Left lung (tissue), 14 donors: ENCODE results near the gene MICB. TPM values are rescaled to one million over a fixed set of nuclear protein-coding genes. Genes with fewer than 3 reads are reported as not detected.
A peak's percentile ranks its signal among the peaks of the same experiment; 100 is the strongest.
"Not testable (repeated sequence)": the region's sequence is repeated elsewhere in the genome, so short reads cannot be mapped to it uniquely, and the experiment has no call there.

Experiments used
- ATAC-seq: fragments of 200-7000 bp; cut with Tn5 transposase; one replicate; pipeline ENCODE4 v1.9.1; 2020; ENCODE audit warnings: moderate library complexity
- DNase-seq, 4 donors: peaks; one replicate each; pipeline ENCODE4 v3.0.0-alpha.2; 2013 to 2020
- H3K27ac ChIP-seq, 2 donors: fragments of 200-600 bp; sonication (generic) in 1 of 2; one replicate each; pipeline versions ENCODE4 v1.5.0 to v1.8.0; 2020 to 2021
- H3K27me3 ChIP-seq, 2 donors: fragments of 200-600 bp; sonication (generic) in 1 of 2; one replicate each; pipeline versions ENCODE4 v1.5.0 to v1.8.0; 2020 to 2021
- H3K36me3 ChIP-seq, 2 donors: fragments of 200-600 bp; sonication (generic) in 1 of 2; one replicate each; pipeline versions ENCODE4 v1.5.0 to v1.8.0; 2020 to 2021
- H3K4me1 ChIP-seq, 2 donors: fragments of 200-600 bp; one replicate each; pipeline ENCODE4 v1.8.0; 2021
- H3K4me3 ChIP-seq, 2 donors: fragments of 200-600 bp; sonication (generic) in 1 of 2; one replicate each; pipeline versions ENCODE4 v1.5.0 to v1.8.0; 2020 to 2021; ENCODE audit warnings: mild to moderate bottlenecking in 1 of 2
- H3K9me3 ChIP-seq, 2 donors: fragments of 200-600 bp; sonication (generic) in 1 of 2; one replicate each; pipeline versions ENCODE4 v1.5.0 to v1.8.0; 2020 to 2021
- CTCF ChIP-seq, 2 donors: fragments of 200-600 bp; sonication (generic) in 1 of 2; IDR thresholded peaks; one replicate each; pipeline versions ENCODE4 v1.5.0 to v1.8.0; 2021; ENCODE audit warnings: antibody characterized with exemption in 2 of 2
- intact Hi-C, 2 donors: fragments of 100-400 bp; cut with DNase I; formaldehyde crosslinking; loops; one replicate each; pipeline versions ENCODE4 v1.11.2 to v1.14.2; 2022
- long read RNA-seq, 12 donors: library from polyadenylated mRNA in 2 of 12; unstranded in 2 of 12; transcript quantifications; one replicate each; pipeline ENCODE4 v2.0.0 and lab custom pipeline, GENCODE V29; 2019 to 2026
- polyA plus RNA-seq, 6 donors: library from polyadenylated mRNA; unstranded; fragments of 120-200 nt; gene quantifications; one replicate each; pipeline ENCODE4 v1.2.1, GENCODE V29; 2013; ENCODE audit not compliant: insufficient read length in 6 of 6
- total RNA-seq, 2 donors: library from RNA; stranded (reverse); fragmentation: NEBNext Ultra II Directional; extraction: Animal tissue kit (Norgen Biotek cat#: 25700); gene quantifications; one replicate each; pipeline ENCODE4 v1.2.1, GENCODE V29; 2021
- donor health status: DM: no; HTN: yes; CAD: no.
- donor health status: DM: no; HTN: no; CAD: no.

The MICB gene
- total RNA-seq (10 to 100 TPM; 11.2 to 11.3 TPM), polyA plus RNA-seq (1 to 10 TPM in 5 of 6 donors, under 1 TPM in 1; 0.80 to 4.1 (median 2.0) TPM)
- long read RNA-seq, donor 1: 0 reads
- long read RNA-seq, donor 2: 0 reads
- long read RNA-seq, donor 3: 0 reads
- long read RNA-seq, donor 4, partial matches to known transcripts: 0 of 2 reads
- long read RNA-seq, donor 4, other reads (novel, unspliced or antisense): 0 of 2 reads
- long read RNA-seq, donor 5: 0 reads
- long read RNA-seq, donor 6: 0 reads
- long read RNA-seq, donor 7, partial matches to known transcripts: 225 of 360 reads
- long read RNA-seq, donor 7, other reads (novel, unspliced or antisense): 135 of 360 reads
- long read RNA-seq, donor 8: 0 reads
- long read RNA-seq, donor 9: 0 reads
- long read RNA-seq, donor 10: 0 reads
- long read RNA-seq, donor 11: 0 reads
- long read RNA-seq, donor 12: 0 reads

- H3K36me3 ChIP-seq: no peaks in the 10 kb centered on the region
These were observed at the start of gene MICB for GRCh38 chr6:31497531-31498476. Gene MICB, plus strand, starts transcription at chr6:31498145. Its CDS starts 49 bp downstream, at chr6:31498194.

GRCh38 chr6:31450751-31451150 lies 47.2 kb upstream of the MICB start:
- no peak for TF ChIP-seq CTCF (IDR thresholded peaks at IDR 0.05)
- Histone ChIP-seq H3K4me1 (no peaks in the 10 kb centered on the region), H3K9me3 (peaks cover 0 to 15% of the 10 kb centered on the region in 2 donors), H3K27me3 (no peaks in the 10 kb centered on the region), H3K27ac (no peak overlapping the region), H3K4me3 (no peak overlapping the region), H3K36me3 (no peaks in the 10 kb centered on the region)
- intact Hi-C loops: no loop called here
- no peak for DNase-seq
- no peak for ATAC-seq

More at GRCh38 chr6:31497531-31498476, at the start of gene MICB:
- H3K4me1 ChIP-seq: peaks cover 0 to 49% of the 10 kb centered on the region in 2 donors
- TF ChIP-seq CTCF (IDR thresholded peaks at IDR 0.05): no peak
- peak within 1 kb of the TSS; percentile 60 to 73 for H3K27ac ChIP-seq
- no peaks in the 10 kb centered on the region for H3K9me3 ChIP-seq
- H3K4me3 ChIP-seq: peak within 1 kb of the TSS; percentile 67 to 69
- no peaks in the 10 kb centered on the region for H3K27me3 ChIP-seq
- DNase-seq (peak in 3 of 4 donors; percentile 61 to 90 (median 89)), ATAC-seq (peak; percentile 78)
- intact Hi-C loops: loop anchor here in 1 of 2 donors (10.0 kb wide), 1 partner anchor 97 kb away; the partner anchor contains the start of gene NCR3

GRCh38 chr6:31452859-31453258 lies 45.1 kb upstream of the MICB start:
- DNase-seq (no peak), ATAC-seq (no peak)
- Histone ChIP-seq H3K4me3 (no peak overlapping the region), H3K4me1 (no peaks in the 10 kb centered on the region), H3K9me3 (peaks cover 0 to 15% of the 10 kb centered on the region in 2 donors), H3K27ac (no peak overlapping the region), H3K36me3 (no peaks in the 10 kb centered on the region), H3K27me3 (no peaks in the 10 kb centered on the region)
- TF ChIP-seq CTCF (IDR thresholded peaks at IDR 0.05): no peak
- intact Hi-C loops: no loop called here

GRCh38 chr6:31453259-31453658 lies 44.7 kb upstream of the MICB start:
- ATAC-seq: peak; percentile 27
- no peaks in the 10 kb centered on the region for H3K36me3 ChIP-seq
- no peak overlapping the region for H3K27ac ChIP-seq
- H3K27me3 ChIP-seq: no peaks in the 10 kb centered on the region
- no peak for DNase-seq
- TF ChIP-seq CTCF (IDR thresholded peaks at IDR 0.05): no peak
- no peaks in the 10 kb centered on the region for H3K4me1 ChIP-seq
- H3K9me3 ChIP-seq: peaks cover 0 to 15% of the 10 kb centered on the region in 2 donors
- H3K4me3 ChIP-seq: no peak overlapping the region
- intact Hi-C loops: no loop called here

- H3K27ac ChIP-seq, H3K9me3 ChIP-seq, intact Hi-C loops, H3K27me3 ChIP-seq, ATAC-seq, H3K4me3 ChIP-seq, DNase-seq, H3K36me3 ChIP-seq: not testable (repeated sequence)
- peaks cover 4 to 26% of the 10 kb centered on the region in 2 donors for H3K4me1 ChIP-seq
These were observed 38.1 kb upstream of the MICB start for GRCh38 chr6:31459864-31460263.
